Mesenchymal stem cell (in vitro differentiated cells and primary cell): ENCODE data around the gene MEF2A.

Experiments used
- DNase-seq: peaks from one replicate; pipeline ENCODE4 v3.0.0-alpha.2; 2013
- H2AFZ ChIP-seq: one replicate; pipeline ENCODE4 v1.6.1; 2013; ENCODE audit warnings: low read depth, mild to moderate bottlenecking, control low read depth, inconsistent platforms, low read length, moderate library complexity
- H2AK5ac ChIP-seq: 2 replicates; pipeline ENCODE4 v1.6.1; 2013; ENCODE audit warnings: low read length, moderate library complexity, mild to moderate bottlenecking, inconsistent platforms; ENCODE audit not compliant: severe bottlenecking
- H2BK120ac ChIP-seq: one replicate; pipeline ENCODE4 v1.6.1; 2013; ENCODE audit warnings: low read depth, mild to moderate bottlenecking, inconsistent platforms, low read length, moderate library complexity
- H2BK12ac ChIP-seq, 2 experiments: one replicate each; pipeline ENCODE4 v1.6.1; 2013; ENCODE audit warnings: inconsistent platforms in 2 of 2, low read length in 2 of 2, mild to moderate bottlenecking in 2 of 2, moderate library complexity in 2 of 2, control low read depth in 1 of 2
- H2BK15ac ChIP-seq: one replicate; pipeline ENCODE4 v1.6.1; 2013; ENCODE audit warnings: mild to moderate bottlenecking, low read depth, inconsistent platforms; ENCODE audit not compliant: poor library complexity, severe bottlenecking
- H2BK5ac ChIP-seq: 2 replicates; pipeline ENCODE4 v1.6.1; 2013; ENCODE audit warnings: low read depth, mild to moderate bottlenecking, low read length, control low read depth, inconsistent platforms; ENCODE audit not compliant: poor library complexity, severe bottlenecking
- H3K14ac ChIP-seq, 2 experiments: one replicate each; pipeline ENCODE4 v1.6.1; 2013; ENCODE audit warnings: inconsistent platforms in 2 of 2, low read length in 2 of 2, control low read depth in 1 of 2, mild to moderate bottlenecking in 1 of 2, moderate library complexity in 1 of 2
- H3K18ac ChIP-seq, 2 experiments: one replicate each; pipeline ENCODE4 v1.6.1; 2013; ENCODE audit warnings: inconsistent platforms in 2 of 2, low read length in 2 of 2, control low read depth in 1 of 2, low read depth in 1 of 2, mild to moderate bottlenecking in 1 of 2
- H3K23ac ChIP-seq, 2 experiments: one replicate each; pipeline ENCODE4 v1.6.1; 2013; ENCODE audit warnings: inconsistent platforms in 2 of 2, low read length in 2 of 2, mild to moderate bottlenecking in 2 of 2, moderate library complexity in 2 of 2, control low read depth in 1 of 2
- H3K27ac ChIP-seq: 2 replicates; pipeline ENCODE4 v1.5.1; 2013; ENCODE audit warnings: mild to moderate bottlenecking, moderate library complexity, low read length, control low read depth, inconsistent platforms; ENCODE audit not compliant: poor library complexity, severe bottlenecking
- H3K27me3 ChIP-seq, 2 experiments: 2 replicates each; pipeline versions ENCODE4 v1.6.1 to v1.7.0; 2013; ENCODE audit warnings: low read length in 2 of 2, mild to moderate bottlenecking in 2 of 2, moderate library complexity in 2 of 2, control low read depth in 1 of 2, inconsistent platforms in 1 of 2; ENCODE audit not compliant: control insufficient read depth in 1 of 2, insufficient read depth in 1 of 2
- H3K36me3 ChIP-seq, 2 experiments: 2 replicates each; pipeline versions ENCODE4 v1.6.1 to v1.7.0; 2013; ENCODE audit warnings: low read length in 2 of 2, control low read depth in 1 of 2, inconsistent platforms in 1 of 2, low read depth in 1 of 2, mild to moderate bottlenecking in 1 of 2; ENCODE audit not compliant: insufficient read depth in 2 of 2, control insufficient read depth in 1 of 2
- H3K4ac ChIP-seq, 2 experiments: one replicate each; pipeline ENCODE4 v1.6.1; 2013; ENCODE audit warnings: inconsistent platforms in 2 of 2, low read length in 2 of 2, mild to moderate bottlenecking in 2 of 2, moderate library complexity in 2 of 2, control low read depth in 1 of 2, low read depth in 1 of 2
- H3K4me1 ChIP-seq: 2 replicates; pipeline ENCODE4 v1.6.1; 2013; ENCODE audit warnings: low read depth, low read length, control low read depth; ENCODE audit not compliant: control insufficient read depth, insufficient read depth
- H3K4me2 ChIP-seq: 2 replicates; pipeline ENCODE4 v1.6.1; 2013; ENCODE audit warnings: low read length, mild to moderate bottlenecking, inconsistent platforms; ENCODE audit not compliant: poor library complexity, severe bottlenecking
- H3K4me3 ChIP-seq, 2 experiments: 2 replicates each; pipeline versions ENCODE4 v1.5.1 to v1.7.0; 2013; ENCODE audit warnings: low read length in 2 of 2, mild to moderate bottlenecking in 2 of 2, control low read depth in 1 of 2, low read depth in 1 of 2; ENCODE audit not compliant: insufficient read depth in 1 of 2
- H3K79me1 ChIP-seq: replicated peaks from 2 replicates; pipeline ENCODE4 v1.6.1; 2013; ENCODE audit warnings: mild to moderate bottlenecking, control low read depth, low read length, inconsistent platforms; ENCODE audit not compliant: poor library complexity, severe bottlenecking
- H3K9ac ChIP-seq: 2 replicates; pipeline ENCODE4 v1.7.0; 2013; ENCODE audit warnings: mild to moderate bottlenecking, low read length, moderate library complexity
- H3K9me3 ChIP-seq: 2 replicates; pipeline ENCODE4 v1.7.0; 2013; ENCODE audit warnings: mild to moderate bottlenecking, low read length; ENCODE audit not compliant: control insufficient read depth
- H4K8ac ChIP-seq: one replicate; pipeline ENCODE4 v1.6.1; 2013; ENCODE audit warnings: inconsistent platforms, mild to moderate bottlenecking, low read length, moderate library complexity
- H4K91ac ChIP-seq: one replicate; pipeline ENCODE4 v1.6.1; 2013; ENCODE audit warnings: mild to moderate bottlenecking, low read length, inconsistent platforms
- WGBS: methylation state at CpG from one replicate; pipeline ENCODE4 v1.1.7; 2013; ENCODE audit warnings: mixed read lengths; 5-methylcytosine and 5-hydroxymethylcytosine counted together

MEF2A gene

DNA sequence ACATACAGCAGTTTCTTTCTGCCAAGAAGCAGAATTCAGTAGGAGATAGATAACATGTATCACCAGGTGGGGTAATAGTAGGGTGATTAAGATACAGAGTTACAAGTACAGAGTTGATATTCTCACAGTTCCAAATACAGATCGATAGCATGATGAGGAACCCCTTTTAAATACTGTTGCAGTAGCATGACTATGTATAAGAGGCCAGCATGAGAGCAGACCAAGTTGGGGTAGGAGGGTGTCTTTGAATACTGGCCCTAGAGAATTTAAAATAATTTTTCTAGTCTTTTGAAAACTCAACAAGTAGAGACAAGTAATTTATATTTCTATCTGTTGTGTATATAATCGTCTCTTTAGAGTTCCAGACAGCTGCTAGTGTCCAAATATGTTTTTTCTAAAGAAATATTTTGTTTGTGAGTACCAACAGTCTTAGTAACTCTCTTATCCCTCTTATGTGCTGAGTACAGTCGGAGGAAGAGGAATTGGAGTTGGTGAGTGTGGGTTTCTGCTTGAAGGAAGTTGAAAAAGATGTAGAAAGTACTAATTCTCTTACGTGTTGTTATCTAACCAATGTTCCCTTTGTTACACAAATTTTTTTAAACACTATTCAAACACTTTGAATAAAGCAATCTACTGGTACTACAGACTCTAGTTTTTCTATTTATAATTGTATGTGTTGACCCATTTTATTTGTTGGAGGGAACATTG is 137.3 kb downstream of the MEF2A start:
- Histone ChIP-seq H3K36me3 (peaks cover 0 to 9% of the 10 kb centered on the region in 2 experiments), H4K91ac (no peak overlapping the region), H3K18ac (no peak overlapping the region), H3K9ac (peak overlapping the region; percentile 85), H3K9me3 (no peaks in the 10 kb centered on the region), H3K14ac (no peak overlapping the region), H4K8ac (no peak overlapping the region), H3K4me1 (no peaks in the 10 kb centered on the region), H3K4me3 (peak overlapping the region in 1 of 2 experiments; percentile 3), H2BK5ac (no peak overlapping the region), H3K79me1 (peaks cover 2% of the 10 kb centered on the region), H3K23ac (no peak overlapping the region), H2BK15ac (no peak overlapping the region), H3K4me2 (no peak overlapping the region), H2BK12ac (no peak overlapping the region), H3K27me3 (no peaks in the 10 kb centered on the region), H2BK120ac (no peak overlapping the region), H3K4ac (no peak overlapping the region), H2AFZ (no peak overlapping the region), H3K27ac (peak overlapping the region; percentile 87), H2AK5ac (no peak overlapping the region)
- WGBS = 70% methylated on average over 2 of the region's 4 CpGs
- no peak for DNase-seq

- Histone ChIP-seq H3K79me1 (peaks cover 2% of the 10 kb centered on the region), H4K91ac (no peak overlapping the region), H3K4me2 (no peak overlapping the region), H3K27ac (peak overlapping the region; percentile 46), H3K14ac (no peak overlapping the region), H2AK5ac (no peak overlapping the region), H3K36me3 (peaks cover 0 to 9% of the 10 kb centered on the region in 2 experiments), H2BK12ac (no peak overlapping the region), H2BK15ac (no peak overlapping the region), H2BK120ac (no peak overlapping the region), H3K18ac (no peak overlapping the region), H3K9ac (peak overlapping the region; percentile 85), H3K9me3 (no peaks in the 10 kb centered on the region), H3K23ac (no peak overlapping the region), H2BK5ac (no peak overlapping the region), H3K4me1 (peaks cover 3% of the 10 kb centered on the region), H3K4ac (no peak overlapping the region), H4K8ac (no peak overlapping the region), H3K4me3 (peak overlapping the region in 1 of 2 experiments; percentile 36), H2AFZ (no peak overlapping the region), H3K27me3 (no peaks in the 10 kb centered on the region)
- DNase-seq = peak; percentile 96
- 19% methylated on average over 3 of the region's 7 CpGs for WGBS
Measured at GRCh38 chr15:99703603-99704443, 138.0 kb downstream of the MEF2A start.

DNA sequence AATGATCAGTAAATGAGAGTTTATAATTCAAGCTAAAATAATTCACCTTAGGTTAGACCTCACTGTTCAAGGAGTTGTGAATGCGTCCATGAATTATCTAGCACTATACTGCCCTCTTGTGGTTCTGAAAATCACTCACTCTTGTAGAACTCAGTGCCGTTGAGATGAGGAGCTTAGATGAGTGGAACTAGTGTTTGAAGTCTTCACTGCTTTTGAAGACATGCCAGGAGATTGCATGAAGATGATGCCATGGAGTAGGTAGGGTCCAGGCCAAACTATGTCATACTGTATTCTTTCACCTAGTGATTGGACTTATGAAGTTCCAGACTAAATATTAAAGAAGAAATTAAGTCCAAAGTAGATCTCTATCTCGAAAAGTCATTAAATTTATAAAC is 138.7 kb downstream of the MEF2A start:
- H2AFZ ChIP-seq = no peak overlapping the region
- WGBS = 50% methylated on average over 2 of the region's 3 CpGs
- H4K91ac ChIP-seq = no peak overlapping the region
- no peak overlapping the region for H3K4me2 ChIP-seq
- no peak overlapping the region for H2BK15ac ChIP-seq
- H3K4ac ChIP-seq = no peak overlapping the region
- no peak overlapping the region for H3K27ac ChIP-seq
- no peak overlapping the region for H3K4me3 ChIP-seq
- H3K18ac ChIP-seq = no peak overlapping the region
- H3K36me3 ChIP-seq = peaks cover 3 to 8% of the 10 kb centered on the region in 2 experiments
- H2BK12ac ChIP-seq = no peak overlapping the region
- no peak overlapping the region for H2AK5ac ChIP-seq
- H2BK5ac ChIP-seq = no peak overlapping the region
- H2BK120ac ChIP-seq = no peak overlapping the region
- H3K9me3 ChIP-seq = no peaks in the 10 kb centered on the region
- H3K4me1 ChIP-seq = peaks cover 8% of the 10 kb centered on the region
- DNase-seq = peak; percentile 91
- no peaks in the 10 kb centered on the region for H3K27me3 ChIP-seq
- H3K23ac ChIP-seq = no peak overlapping the region
- H3K14ac ChIP-seq = no peak overlapping the region
- H4K8ac ChIP-seq = no peak overlapping the region
- peaks cover 2% of the 10 kb centered on the region for H3K79me1 ChIP-seq
- peak overlapping the region; percentile 85 for H3K9ac ChIP-seq
